Activated B cell treated with CpG ODN at 0.5 μM for 24 hours (primary cell): ENCODE data around the gene PARD6A. TPM values are rescaled to one million over a fixed set of nuclear protein-coding genes. Genes with fewer than 3 reads are reported as not detected.

ENCODE experiments used
- ATAC-seq: fragments of 200-7000 bp; cut with Tn5 transposase; one replicate; pipeline ENCODE4 v1.10.0; 2021; ENCODE audit warnings: low read depth, mild to moderate bottlenecking, moderate library complexity
- CTCF ChIA-PET: fragments of 350-600 bp; sonication (Branson Sonifier 250); formaldehyde crosslinking; loops from one replicate; lab custom pipeline; 2021; ENCODE audit warnings: antibody characterized with exemption; lab: Charles Lee
- POLR2A ChIA-PET: fragments of 350-600 bp; sonication (Branson Sonifier 250); formaldehyde crosslinking; loops from one replicate; lab custom pipeline; 2021; ENCODE audit warnings: antibody characterized with exemption; lab: Charles Lee
- DNase-seq: peaks from one replicate; pipeline ENCODE4 v3.0.0; 2022
- H3K27ac Mint-ChIP-seq: one replicate; pipeline ENCODE4 v1.8.0; 2020; ENCODE audit warnings: mixed read lengths
- H3K27me3 Mint-ChIP-seq: one replicate; pipeline ENCODE4 v1.8.0; 2021; ENCODE audit warnings: mixed read lengths
- H3K36me3 Mint-ChIP-seq: one replicate; pipeline ENCODE4 v1.8.0; 2021; ENCODE audit warnings: low read depth, mixed read lengths
- H3K4me1 Mint-ChIP-seq: one replicate; pipeline ENCODE4 v1.8.0; 2021; ENCODE audit warnings: mixed read lengths
- H3K4me3 Mint-ChIP-seq: one replicate; pipeline ENCODE4 v1.8.0; 2020; ENCODE audit warnings: mild to moderate bottlenecking, mixed read lengths
- H3K9me3 Mint-ChIP-seq: one replicate; pipeline ENCODE4 v1.8.0; 2020; ENCODE audit warnings: mixed read lengths
- CTCF ChIP-seq: fragments of 200-600 bp; IDR thresholded peaks from one replicate; pipeline ENCODE4 v1.8.0; 2022; ENCODE audit warnings: antibody characterized with exemption, mild to moderate bottlenecking
- intact Hi-C: fragments of 100-400 bp; cut with micrococcal nuclease; formaldehyde crosslinking; loops from one replicate; pipeline ENCODE4 v1.15.1; 2024
- total RNA-seq: library from RNA; stranded (reverse); gene quantifications from 2 replicates; pipeline ENCODE4 v1.2.3, GENCODE V29; 2022

The PARD6A gene
- total RNA-seq, 1 donor from 2014 or later = 5.9 TPM

GRCh38 chr16:67667817-67668494 lies 7.2 kb downstream of the PARD6A start:
- ChIA-PET POLR2A (interaction anchor here (0.6 to 2.5 kb wide), 11 partner anchors 18 to 417 kb away, joined by 3 to 9 read pairs (median 3); partner anchors contain the start of genes CARMIL2, CTCF, GFOD2 and NFATC3), CTCF (interaction anchor here (0.6 to 6.6 kb wide), 15 partner anchors 24 to 187 kb away, joined by 3 to 61 read pairs (median 5); partner anchors contain the start of genes ATP6V0D1 and CARMIL2)
- TF ChIP-seq CTCF = no peak
- ATAC-seq (peak; percentile 84), DNase-seq (peak; percentile 66)
- no peaks in the 10 kb centered on the region for H3K27me3 Mint-ChIP-seq
- no peaks in the 10 kb centered on the region for H3K36me3 Mint-ChIP-seq
- peaks cover 49% of the 10 kb centered on the region for H3K4me1 Mint-ChIP-seq
- H3K4me3 Mint-ChIP-seq = peak overlapping the region; percentile 87
- H3K9me3 Mint-ChIP-seq = no peaks in the 10 kb centered on the region
- H3K27ac Mint-ChIP-seq = peak overlapping the region; percentile 85
- intact Hi-C loops = loop anchor here (1.0 to 10.0 kb wide), 12 partner anchors 106 to 567 kb away; partner anchors contain the start of genes ATP6V0D1, B3GNT9, CTCF and ESRP2

- Mint-ChIP-seq H3K4me1 (peaks cover 50% of the 10 kb centered on the region), H3K27ac (peak overlapping the region; percentile 85), H3K27me3 (no peaks in the 10 kb centered on the region), H3K36me3 (no peaks in the 10 kb centered on the region), H3K9me3 (no peaks in the 10 kb centered on the region), H3K4me3 (peak overlapping the region; percentile 29)
- no peak for ATAC-seq
- no peak for DNase-seq
- no peak for TF ChIP-seq CTCF
- CTCF ChIA-PET = interaction anchor here (0.9 to 6.6 kb wide), 12 partner anchors 8 to 187 kb away, joined by 3 to 61 read pairs (median 6); partner anchors contain the start of genes ACD, ATP6V0D1, CARMIL2 and CTCF
- intact Hi-C loops = loop anchor here (1.0 to 10.0 kb wide), 12 partner anchors 106 to 566 kb away; partner anchors contain the start of genes ATP6V0D1, B3GNT9, CTCF and ESRP2
- POLR2A ChIA-PET = interaction anchor here (0.5 to 2.5 kb wide), 8 partner anchors 23 to 151 kb away, joined by 3 to 9 read pairs (median 4); partner anchors contain the start of genes CARMIL2 and CTCF
These were observed 7.9 kb downstream of the PARD6A start for GRCh38 chr16:67668495-67669157.

- ChIA-PET CTCF (interaction anchor here (0.9 to 6.6 kb wide), 7 partner anchors 9 to 259 kb away, joined by 3 to 61 read pairs (median 4); partner anchors contain the start of genes ACD, CTCF and PARD6A), POLR2A (interaction anchor here (0.5 to 2.4 kb wide), 4 partner anchors 24 to 123 kb away, joined by 3 to 9 read pairs (median 6); partner anchors contain the start of genes CARMIL2 and CTCF)
- Mint-ChIP-seq H3K4me3 (no peak overlapping the region), H3K36me3 (no peaks in the 10 kb centered on the region), H3K27ac (peak overlapping the region; percentile 16), H3K27me3 (no peaks in the 10 kb centered on the region), H3K9me3 (no peaks in the 10 kb centered on the region), H3K4me1 (peaks cover 56% of the 10 kb centered on the region)
- no peak for TF ChIP-seq CTCF
- DNase-seq = no peak
- intact Hi-C loops = loop anchor here (2.0 to 10.0 kb wide), 7 partner anchors 137 to 565 kb away; partner anchors contain the start of genes B3GNT9, ESRP2, FBXL8 and PSMB10
- no peak for ATAC-seq
These were observed 8.8 kb downstream of the PARD6A start for GRCh38 chr16:67669499-67670101.

GRCh38 chr16:67672306-67672705 lies 11.5 kb downstream of the PARD6A start:
- TF ChIP-seq CTCF = no peak
- POLR2A ChIA-PET = interaction anchor here (0.6 to 1.5 kb wide), 4 partner anchors 12 to 263 kb away, joined by 3 to 9 read pairs (median 4); partner anchors contain the start of gene ACD
- ATAC-seq (no peak), DNase-seq (no peak)
- intact Hi-C loops = loop anchor here (1.0 to 2.0 kb wide), 5 partner anchors 46 to 368 kb away; partner anchors contain the start of gene GFOD2
- Mint-ChIP-seq H3K9me3 (no peaks in the 10 kb centered on the region), H3K27me3 (no peaks in the 10 kb centered on the region), H3K36me3 (peaks cover 8% of the 10 kb centered on the region), H3K4me3 (no peak overlapping the region), H3K4me1 (peaks cover 46% of the 10 kb centered on the region), H3K27ac (no peak overlapping the region)
- CTCF ChIA-PET = interaction anchor here (0.7 to 2.2 kb wide), 24 partner anchors 10 to 556 kb away, joined by 3 to 12 read pairs (median 4); partner anchors contain the start of gene ATP6V0D1
